Thyroid gland (tissue), 4 donors: ENCODE data around the gene PDE8A. TPM values are rescaled to one million over a fixed set of nuclear protein-coding genes. Genes with fewer than 3 reads are reported as not detected.

Experiments used
- DNase-seq, 2 donors: peaks; one replicate each; pipeline ENCODE4 v3.0.0-alpha.2; 2019
- H3K27ac ChIP-seq, 3 donors: fragments of 200-600 bp; sonication (generic); 1 replicate in 2 of 3; 2 replicates in 1 of 3; pipeline ENCODE4 v1.5.1; 2016 to 2019; ENCODE audit warnings: mild to moderate bottlenecking in 1 of 3, moderate library complexity in 1 of 3
- H3K27me3 ChIP-seq: fragments of 200-600 bp; sonication (generic); one replicate; pipeline ENCODE4 v1.5.1; 2019
- H3K36me3 ChIP-seq, 2 donors: fragments of 200-600 bp; sonication (generic); one replicate each; pipeline ENCODE4 v1.5.1; 2016 to 2019
- H3K4me1 ChIP-seq, 2 donors: fragments of 200-600 bp; sonication (generic); one replicate each; pipeline ENCODE4 v1.5.1; 2017 to 2019
- H3K4me3 ChIP-seq, 3 donors: fragments of 200-600 bp; sonication (generic); replicated peaks in 1 of 3; 1 replicate in 2 of 3; 2 replicates in 1 of 3; pipeline ENCODE4 v1.5.1; 2016; ENCODE audit warnings: mild to moderate bottlenecking in 1 of 3
- H3K9me3 ChIP-seq: fragments of 200-600 bp; sonication (generic); one replicate; pipeline ENCODE4 v1.5.1; 2017
- CTCF ChIP-seq, 6 experiments: fragments of 200-600 bp in 3 of 6; fragments of 450-650 bp in 3 of 6; sonication (generic) in 3 of 6; IDR thresholded peaks; one replicate each; pipeline ENCODE4 v1.5.1; 2016 to 2019; ENCODE audit warnings: antibody characterized with exemption in 6 of 6, mild to moderate bottlenecking in 2 of 6, inconsistent platforms in 1 of 6, moderate library complexity in 1 of 6
- POLR2A ChIP-seq, 2 donors: fragments of 450-650 bp; IDR thresholded peaks; one replicate each; pipeline ENCODE4 v1.6.1; 2017; ENCODE audit warnings: antibody characterized with exemption in 2 of 2, mild to moderate bottlenecking in 2 of 2, moderate library complexity in 1 of 2
- WGBS, 2 donors: methylation state at CpG; one replicate each; pipeline ENCODE4 v1.1.5; 2017; 5-methylcytosine and 5-hydroxymethylcytosine counted together
- intact Hi-C: fragments of 100-400 bp; cut with DNase I; formaldehyde crosslinking; loops from one replicate; pipeline ENCODE4 v1.15.1; 2023
- total RNA-seq, 4 donors: library from RNA; depleted of rRNA; stranded (reverse); fragments of >200 nt; gene quantifications; one replicate each; pipeline ENCODE4 v1.2.3, GENCODE V29; 2016

PDE8A gene
- total RNA-seq, 4 donors from 2014 or later: 31.6 to 52.1 (median 35.2) TPM

GRCh38 chr15:85141726-85142125 is 160.1 kb downstream of the PDE8A start:
- H3K27me3 ChIP-seq: no peaks in the 10 kb centered on the region
- H3K36me3 ChIP-seq: peaks cover 3 to 11% of the 10 kb centered on the region in 2 donors
- TF ChIP-seq POLR2A (IDR thresholded peaks at IDR 0.05): no peak
- no peak for TF ChIP-seq CTCF (IDR thresholded peaks at IDR 0.05)
- no peaks in the 10 kb centered on the region for H3K9me3 ChIP-seq
- H3K4me3 ChIP-seq: no peak overlapping the region
- intact Hi-C loops: no loop called here
- no peak overlapping the region for H3K27ac ChIP-seq
- no peak for DNase-seq
- 78 to 82% methylated on average over 2 of the region's 2 CpGs for WGBS, 2 donors
- H3K4me1 ChIP-seq: no peaks in the 10 kb centered on the region

GRCh38 chr15:85142312-85142711 is 160.7 kb downstream of the PDE8A start:
- DNase-seq: no peak
- Histone ChIP-seq H3K4me1 (no peaks in the 10 kb centered on the region), H3K27ac (no peak overlapping the region), H3K36me3 (peaks cover 3 to 9% of the 10 kb centered on the region in 2 donors), H3K4me3 (no peak overlapping the region), H3K9me3 (no peaks in the 10 kb centered on the region), H3K27me3 (no peaks in the 10 kb centered on the region)
- WGBS, 2 donors: 68 to 73% methylated on average over 2 of the region's 2 CpGs
- TF ChIP-seq CTCF (IDR thresholded peaks at IDR 0.05) (no peak), POLR2A (IDR thresholded peaks at IDR 0.05) (no peak)
- intact Hi-C loops: no loop called here

- no peak for TF ChIP-seq CTCF (IDR thresholded peaks at IDR 0.05)
- TF ChIP-seq POLR2A (IDR thresholded peaks at IDR 0.05): no peak
- H3K27ac ChIP-seq: no peak overlapping the region
- H3K36me3 ChIP-seq: no peaks in the 10 kb centered on the region
- DNase-seq: no peak
- intact Hi-C loops: no loop called here
- H3K27me3 ChIP-seq: no peaks in the 10 kb centered on the region
- WGBS, 2 donors: 77 to 83% methylated on average over 5 of the region's 5 CpGs
- H3K4me3 ChIP-seq: no peak overlapping the region
- no peaks in the 10 kb centered on the region for H3K9me3 ChIP-seq
- H3K4me1 ChIP-seq: peaks cover 0 to 4% of the 10 kb centered on the region in 2 donors
Measured at GRCh38 chr15:85149465-85150129, 167.9 kb downstream of the PDE8A start.

- TF ChIP-seq POLR2A (IDR thresholded peaks at IDR 0.05) (no peak), CTCF (IDR thresholded peaks at IDR 0.05) (no peak)
- Histone ChIP-seq H3K4me3 (no peak overlapping the region), H3K27me3 (no peaks in the 10 kb centered on the region), H3K27ac (no peak overlapping the region), H3K4me1 (peaks cover 0 to 4% of the 10 kb centered on the region in 2 donors), H3K9me3 (no peaks in the 10 kb centered on the region), H3K36me3 (no peaks in the 10 kb centered on the region)
- intact Hi-C loops: no loop called here
- WGBS, 2 donors: 80 to 88% methylated on average over 2 of the region's 2 CpGs
- DNase-seq: no peak
Measured at GRCh38 chr15:85150130-85150480, 168.4 kb downstream of the PDE8A start.

DNA sequence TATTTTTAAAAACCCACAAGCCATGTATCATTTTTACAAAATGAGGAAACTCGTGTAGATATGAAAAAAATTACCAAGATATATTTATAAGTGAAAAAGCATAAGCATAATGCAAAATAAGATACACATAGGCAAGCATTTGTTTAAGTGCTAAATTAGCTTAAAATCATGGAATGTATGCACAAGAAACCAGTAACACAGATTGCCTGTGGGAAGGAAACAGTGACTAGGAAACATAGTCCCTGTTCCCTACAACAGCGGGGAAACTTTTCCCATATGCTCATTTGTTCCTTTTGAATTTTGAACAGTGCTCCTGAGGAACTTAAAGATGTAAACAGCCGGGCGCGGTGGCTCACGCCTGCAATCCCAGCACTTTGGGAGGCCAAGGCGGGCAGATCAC is 169.5 kb downstream of the PDE8A start:
- 85 to 95% methylated on average over 7 of the region's 7 CpGs for whole genome bisulfite sequencing, 2 donors
- Histone ChIP-seq H3K36me3 (no peaks in the 10 kb centered on the region), H3K4me3 (no peak overlapping the region), H3K27me3 (no peaks in the 10 kb centered on the region), H3K9me3 (no peaks in the 10 kb centered on the region), H3K27ac (no peak overlapping the region), H3K4me1 (peaks cover 0 to 4% of the 10 kb centered on the region in 2 donors)
- DNase-seq: no peak
- intact Hi-C loops: no loop called here
- TF ChIP-seq POLR2A (IDR thresholded peaks at IDR 0.05) (no peak), CTCF (IDR thresholded peaks at IDR 0.05) (no peak)
